CD4-positive, alpha-beta T cell treated with Interleukin-17A for 4 hours (primary cell): Measurements from ENCODE around the gene DPM2.

ENCODE experiments used
- DNase-seq: peaks from one replicate; pipeline ENCODE4 v3.0.0-alpha.2; 2020; ENCODE audit warnings: mixed read lengths

The DPM2 gene

DNA sequence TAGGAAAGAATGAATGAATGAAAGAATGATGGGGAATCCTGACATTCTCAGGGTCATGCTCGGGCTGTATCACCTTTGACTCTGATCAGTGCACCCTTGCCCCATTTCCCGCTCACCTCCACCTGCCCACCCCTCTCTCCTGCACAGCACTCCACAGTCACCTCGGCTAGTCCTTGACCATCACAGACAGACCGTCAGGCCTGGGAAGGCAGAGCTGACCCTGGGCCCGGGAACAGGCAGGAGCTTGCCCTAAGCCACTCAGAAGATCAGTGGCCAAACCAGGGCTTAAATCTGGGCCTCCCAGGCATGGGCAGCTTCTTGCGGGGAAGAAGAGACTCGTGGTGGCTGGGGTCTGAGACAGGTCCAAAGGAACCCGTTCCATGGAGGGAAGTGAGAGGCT, 41.8 kb downstream of the DPM2 start:
- no peak for DNase-seq

DNA sequence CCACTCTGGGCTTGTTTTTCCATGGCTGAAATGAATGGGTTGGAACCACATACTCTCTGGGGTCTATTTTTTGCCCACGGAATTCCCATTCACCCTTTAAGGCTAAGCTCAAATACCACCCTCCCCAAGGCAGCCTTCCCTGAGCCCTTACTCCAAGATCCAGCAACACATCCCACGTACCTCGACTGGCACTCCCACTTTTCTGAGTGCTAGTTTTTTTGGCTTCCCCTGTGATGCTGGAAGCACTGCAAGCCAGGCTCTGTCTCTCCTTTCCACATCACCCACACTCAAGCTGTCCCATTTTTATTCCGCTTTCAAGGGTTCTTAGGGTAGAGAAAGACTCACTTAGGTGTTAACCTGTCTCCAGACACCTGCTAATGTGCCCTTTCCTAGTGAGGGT, 44.3 kb downstream of the DPM2 start:
- no peak for DNase-seq

DNA sequence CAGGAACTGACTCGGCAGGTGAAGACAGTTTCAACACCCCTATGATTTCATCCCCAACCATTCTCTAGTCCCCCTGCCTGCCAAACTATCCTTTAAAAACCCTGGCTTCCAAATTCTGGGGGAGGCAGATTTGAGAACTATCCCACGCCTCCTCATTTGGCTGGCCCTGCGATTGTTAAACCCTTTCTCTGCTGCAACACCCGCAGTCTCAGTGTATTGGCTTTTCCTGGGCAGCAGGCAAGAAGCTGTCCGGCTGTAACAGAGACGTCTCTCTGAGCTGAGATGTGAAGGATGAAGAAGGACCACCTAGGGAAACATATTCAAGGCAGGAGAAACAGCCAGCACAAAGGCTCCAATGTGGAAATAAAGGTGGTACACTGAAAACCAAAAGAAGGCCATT, 44.8 kb downstream of the DPM2 start:
- DNase-seq, result no peak

DNA sequence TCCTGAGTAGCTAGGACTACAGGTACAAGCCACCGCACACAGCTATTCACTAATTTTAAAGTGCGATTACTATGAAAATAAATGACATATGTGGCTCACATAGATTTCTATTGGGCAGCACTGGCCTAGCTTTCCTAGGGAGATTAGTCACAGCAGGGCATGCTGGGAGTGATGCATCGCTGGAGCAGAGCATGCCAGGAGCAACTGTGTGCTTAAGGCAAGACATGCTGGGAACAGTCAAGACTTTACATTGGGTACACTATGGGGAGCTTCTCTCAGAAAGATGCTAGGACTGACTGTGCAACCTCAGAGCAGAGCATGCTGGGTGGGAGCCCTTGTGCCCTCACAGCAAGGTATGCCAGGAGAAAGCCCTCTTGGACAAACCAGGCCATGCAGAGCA, 47.6 kb downstream of the DPM2 start:
- no peak for DNase-seq

DNA sequence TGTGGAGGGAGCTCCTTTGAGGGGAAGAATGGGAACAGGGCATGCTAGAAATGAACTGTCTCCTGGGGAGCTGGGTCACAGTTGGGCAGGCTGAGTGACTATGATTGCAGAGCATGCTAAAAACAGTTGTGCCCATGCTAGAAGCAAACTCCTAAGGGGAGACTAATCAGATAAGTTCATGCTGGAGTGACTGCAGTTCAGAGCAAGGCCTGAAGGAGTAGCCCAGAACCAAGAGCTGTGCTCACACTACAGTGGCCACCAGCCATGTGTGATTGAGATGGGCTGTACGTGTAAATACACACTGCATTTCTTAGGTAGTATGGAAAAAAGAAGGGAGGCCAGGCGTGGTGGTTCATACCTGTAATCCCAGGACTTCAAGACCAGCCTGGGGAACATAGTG, 49.9 kb downstream of the DPM2 start:
- DNase-seq, result no peak

DNA sequence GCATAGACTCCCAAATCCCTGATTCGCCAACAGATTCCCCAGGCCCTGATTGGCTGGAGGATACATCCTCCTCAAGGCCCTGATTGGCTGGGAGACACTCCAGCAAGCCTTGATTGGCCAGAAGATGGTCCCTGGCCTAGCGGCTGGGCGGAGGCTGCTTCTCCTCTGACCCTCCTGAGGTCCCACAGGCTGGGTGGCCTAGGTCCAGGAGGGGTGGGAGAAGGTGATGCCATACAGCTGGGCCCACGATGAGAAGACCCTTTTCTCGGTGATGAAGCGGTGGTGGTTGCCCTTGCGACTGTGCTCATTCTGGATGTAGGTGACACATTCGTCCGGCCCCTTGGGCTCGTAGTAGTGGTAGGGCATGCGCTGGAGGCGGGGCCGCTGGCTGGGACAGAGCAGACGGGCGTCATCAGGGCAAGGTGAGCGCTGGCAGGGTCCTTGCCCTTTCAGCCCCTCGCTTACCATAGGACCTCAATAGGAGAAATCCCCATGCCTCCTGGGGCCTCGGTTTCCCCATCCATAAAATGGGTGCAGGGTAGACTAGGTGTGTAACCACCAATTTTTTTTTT, 51.2 kb downstream of the DPM2 start:
- no peak for DNase-seq

DNA sequence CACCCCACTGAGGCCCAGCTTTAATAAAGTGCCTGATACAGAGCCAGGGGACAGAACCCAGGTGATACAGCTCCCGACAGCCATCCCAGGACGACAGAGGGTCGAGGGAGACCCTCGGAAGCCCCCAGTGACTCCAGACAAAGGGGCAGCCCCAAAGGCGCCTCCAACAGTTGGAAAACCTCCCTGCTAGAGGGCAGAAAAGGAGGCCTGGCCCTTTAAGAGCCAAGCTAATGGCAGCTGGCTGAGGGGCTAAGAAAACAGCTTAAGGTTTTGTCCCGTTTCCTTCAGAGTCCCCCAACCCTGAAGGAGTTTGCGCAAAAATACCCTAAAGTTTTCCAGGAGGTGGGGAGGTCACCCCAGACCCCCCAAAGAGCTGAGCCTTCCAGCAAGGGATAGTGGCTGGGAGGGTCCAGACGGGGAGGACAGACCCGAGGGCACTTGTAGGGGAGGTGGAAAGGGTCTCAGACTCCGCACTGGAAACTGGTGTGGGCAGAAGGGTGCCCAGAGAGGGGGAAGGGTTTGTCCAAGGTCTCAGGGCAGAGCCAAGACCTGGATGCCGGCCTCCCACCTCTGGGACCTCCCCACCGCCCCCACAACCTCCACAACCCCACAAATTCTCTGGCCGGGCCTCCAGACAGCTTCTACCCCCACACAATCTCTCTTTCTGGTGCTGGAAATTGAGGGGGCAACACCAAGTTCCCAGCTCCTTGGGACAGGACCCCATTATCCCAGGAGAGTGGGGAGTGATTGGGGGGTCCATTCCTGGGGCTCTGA, 52.0 kb downstream of the DPM2 start:
- no peak for DNase-seq
